ENCODE results near the gene KRTAP5-8.
"Not testable (repeated sequence)": the region's sequence is repeated elsewhere in the genome, so short reads cannot be mapped to it uniquely, and the experiment has no call there.

KRTAP5-8 gene, protein sequence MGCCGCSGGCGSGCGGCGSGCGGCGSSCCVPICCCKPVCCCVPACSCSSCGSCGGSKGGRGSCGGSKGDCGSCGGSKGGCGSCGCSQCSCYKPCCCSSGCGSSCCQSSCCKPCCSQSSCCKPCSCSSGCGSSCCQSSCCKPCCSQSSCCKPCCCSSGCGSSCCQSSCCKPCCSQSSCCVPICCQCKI
- 0 to 0.55 (median 0) reads per million in 17 experiments for total RNA-seq

DNA sequence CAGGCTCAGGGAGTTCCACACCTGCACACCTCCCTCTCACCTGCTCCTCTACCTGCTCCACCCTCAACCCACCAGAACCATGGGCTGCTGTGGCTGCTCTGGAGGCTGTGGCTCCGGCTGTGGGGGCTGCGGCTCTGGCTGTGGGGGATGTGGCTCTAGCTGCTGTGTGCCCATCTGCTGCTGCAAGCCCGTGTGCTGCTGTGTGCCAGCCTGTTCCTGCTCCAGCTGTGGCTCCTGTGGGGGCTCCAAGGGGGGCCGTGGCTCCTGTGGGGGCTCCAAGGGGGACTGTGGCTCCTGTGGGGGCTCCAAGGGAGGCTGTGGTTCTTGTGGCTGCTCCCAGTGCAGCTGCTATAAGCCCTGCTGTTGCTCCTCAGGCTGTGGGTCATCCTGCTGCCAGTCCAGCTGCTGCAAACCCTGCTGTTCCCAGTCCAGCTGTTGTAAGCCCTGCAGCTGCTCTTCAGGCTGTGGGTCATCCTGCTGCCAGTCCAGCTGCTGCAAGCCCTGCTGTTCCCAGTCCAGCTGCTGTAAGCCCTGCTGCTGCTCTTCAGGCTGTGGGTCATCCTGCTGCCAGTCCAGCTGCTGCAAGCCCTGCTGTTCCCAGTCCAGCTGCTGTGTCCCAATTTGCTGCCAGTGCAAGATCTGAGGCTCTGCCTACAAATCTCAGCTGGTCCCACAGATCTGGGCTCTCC lies at the start of gene KRTAP5-8:
TSS of gene KRTAP5-8 (plus strand) at position 49 of the 689 bp plus-strand sequence. CDS start at position 80, 31 bp downstream.
- not testable (repeated sequence) for DNase-seq

DNA sequence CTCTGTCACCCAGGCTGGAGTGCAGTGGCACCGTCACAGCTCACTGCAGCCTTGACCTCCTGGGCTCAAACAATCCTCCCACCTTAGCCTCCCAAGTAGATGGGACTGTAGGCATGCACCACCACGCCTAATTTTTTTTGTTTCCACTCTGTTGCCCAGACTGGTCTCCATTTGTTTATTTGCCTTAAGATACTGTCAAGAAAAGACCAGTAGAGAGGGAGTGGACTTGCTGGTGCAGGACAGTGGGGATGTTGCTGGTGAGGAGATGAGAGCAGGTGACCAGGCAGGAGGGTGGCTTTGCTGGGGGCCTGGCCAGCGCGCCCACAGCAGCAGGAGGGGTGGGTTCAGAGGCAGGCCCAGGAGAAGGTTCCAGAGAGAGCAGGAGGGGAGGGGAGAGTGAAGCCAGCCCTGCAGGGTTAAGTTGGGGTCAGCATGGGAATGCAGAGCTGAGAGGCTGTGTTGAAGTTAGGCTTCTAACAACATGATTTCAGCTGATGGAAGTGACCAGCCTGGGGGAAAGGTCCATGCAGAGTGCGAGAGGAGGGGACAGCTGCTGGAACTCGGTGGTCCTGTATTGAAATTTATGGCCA lies 49.0 kb upstream of the KRTAP5-8 start:
- no peak for DNase-seq

DNA sequence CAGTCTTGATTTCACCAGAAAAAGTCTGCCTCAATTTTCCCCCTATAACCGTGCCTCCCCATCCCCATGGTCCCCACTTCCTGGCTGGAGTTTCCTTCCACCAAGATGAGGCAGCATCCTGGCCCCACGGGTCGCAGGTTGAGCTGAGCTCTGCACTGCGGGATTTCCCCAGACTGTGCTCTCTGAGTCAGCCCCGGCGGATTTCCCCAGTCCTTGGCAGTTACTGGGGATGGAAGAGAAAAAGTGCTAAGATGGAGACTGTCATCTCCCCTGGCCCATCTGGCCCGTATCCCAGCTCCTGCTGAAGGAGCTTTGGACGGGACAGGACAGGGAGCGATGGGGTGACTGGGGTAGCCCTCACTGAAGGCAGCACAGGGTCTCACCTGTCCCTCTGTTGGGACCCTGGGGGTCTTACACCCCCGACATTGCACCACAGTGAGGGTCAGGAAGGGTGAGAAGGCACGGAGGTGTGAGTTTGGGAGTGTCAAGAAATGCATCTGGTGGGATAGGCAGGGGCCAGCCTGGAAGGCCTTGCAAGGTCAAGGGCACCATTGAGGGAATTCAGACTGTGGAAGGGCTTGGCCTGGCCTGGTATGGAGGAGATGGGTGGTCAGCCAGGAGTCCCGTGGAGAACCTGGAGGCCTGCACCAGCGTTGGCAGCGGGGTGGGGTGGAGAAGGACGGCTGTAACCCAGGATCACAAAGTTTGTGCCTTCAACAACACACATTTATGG lies 48.3 kb upstream of the KRTAP5-8 start:
- no peak for DNase-seq

DNA sequence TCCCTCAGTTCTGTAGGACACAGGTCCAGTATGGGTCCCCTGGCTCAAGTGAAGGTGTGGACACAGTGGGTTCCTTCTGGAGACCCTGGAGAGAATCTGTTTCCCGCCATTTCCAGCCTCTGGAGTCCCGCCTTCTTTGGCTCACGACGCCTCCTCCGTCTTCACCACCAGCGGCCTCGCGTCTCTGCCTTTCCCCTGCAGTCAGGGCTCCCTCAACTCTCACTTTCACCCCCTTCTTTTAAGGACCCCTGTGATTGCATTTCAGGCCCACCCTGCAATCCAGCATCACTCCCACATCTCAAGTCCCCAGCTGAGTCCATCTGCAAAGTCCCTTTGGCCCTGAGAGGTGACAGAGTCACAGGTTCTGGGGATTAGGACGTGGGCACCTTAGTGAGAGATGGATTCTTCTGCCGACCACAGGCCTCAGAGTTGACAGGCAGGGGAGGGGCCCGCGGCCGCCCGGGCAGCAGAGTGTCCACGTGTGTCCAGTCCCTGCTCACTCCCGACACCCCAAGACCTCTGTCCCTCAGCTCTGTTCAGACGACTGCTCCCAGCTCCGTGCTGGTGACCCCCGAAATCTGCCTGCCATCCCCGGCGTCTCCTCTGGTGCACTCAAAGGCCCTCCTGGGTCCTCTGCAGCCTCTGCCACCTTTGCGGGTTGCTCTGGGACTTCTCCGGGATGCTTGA lies 47.6 kb upstream of the KRTAP5-8 start:
- DNase-seq = no peak

DNA sequence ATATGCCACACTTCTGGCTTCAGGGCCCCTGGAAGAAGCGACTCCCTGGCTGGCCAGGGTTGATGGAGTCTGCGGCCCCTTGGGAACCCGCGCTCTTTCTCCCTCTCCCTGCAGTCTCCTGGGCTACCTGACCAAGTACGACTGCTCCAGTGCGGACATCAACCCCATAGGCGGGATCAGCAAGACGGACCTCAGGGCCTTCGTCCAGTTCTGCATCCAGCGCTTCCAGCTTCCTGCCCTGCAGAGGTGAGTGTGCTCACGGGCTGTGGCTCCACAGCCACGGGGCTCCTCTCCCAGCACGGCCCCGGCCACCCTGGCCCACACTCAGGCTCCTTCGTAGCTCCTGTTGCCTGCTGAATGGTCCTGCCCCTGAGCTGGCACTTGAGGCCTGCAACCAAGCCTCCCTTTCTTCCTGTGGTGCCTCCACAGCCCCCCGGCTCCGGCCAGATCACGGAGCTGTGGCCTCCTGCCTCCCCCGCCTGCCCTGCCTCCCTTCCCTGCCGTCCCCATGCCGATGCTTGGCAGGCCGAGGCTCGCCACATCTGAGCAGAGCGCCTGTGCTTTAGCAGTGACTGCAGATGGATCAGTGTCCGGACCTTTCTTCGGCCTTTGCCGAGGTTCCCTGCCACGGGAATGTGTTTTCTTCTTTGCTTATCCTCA lies 47.0 kb upstream of the KRTAP5-8 start:
- DNase-seq = no peak

DNA sequence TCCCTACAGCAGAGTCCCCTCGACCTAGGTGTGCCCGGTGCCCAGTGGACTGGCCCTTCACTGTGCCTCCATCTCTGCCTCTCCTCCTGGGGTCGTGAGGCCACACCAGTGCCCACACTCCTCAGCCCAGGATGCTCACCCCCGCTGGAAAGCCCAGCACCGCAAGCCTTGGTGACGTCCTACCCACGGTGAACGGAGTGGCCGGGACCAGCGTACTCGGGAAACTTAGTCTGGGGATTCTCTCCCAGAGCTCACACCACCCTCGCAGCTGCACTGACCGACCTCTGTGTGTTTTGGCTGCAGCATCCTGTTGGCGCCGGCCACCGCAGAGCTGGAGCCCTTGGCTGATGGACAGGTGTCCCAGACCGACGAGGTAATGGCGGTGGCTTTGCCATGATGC lies 46.3 kb upstream of the KRTAP5-8 start:
- DNase-seq = no peak

DNA sequence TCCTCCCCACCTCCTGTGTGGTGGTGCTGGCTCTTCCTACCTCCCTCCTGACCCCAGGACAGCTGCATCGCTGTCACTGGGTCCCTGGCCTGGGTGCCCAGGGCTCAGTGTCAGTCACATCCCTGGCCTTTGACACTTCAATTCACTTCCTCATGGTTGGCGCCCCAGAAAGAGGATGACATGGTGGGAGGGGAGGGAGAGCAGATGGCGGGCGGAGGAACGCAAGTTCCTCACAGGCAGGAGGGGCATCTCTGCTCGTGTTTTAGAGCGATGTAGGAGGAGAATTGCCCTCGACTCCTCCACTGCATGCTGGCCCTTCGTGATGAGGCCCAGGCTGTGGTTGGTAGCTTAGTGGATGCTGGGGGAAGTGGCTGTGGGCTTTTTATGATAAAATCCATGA lies 45.9 kb upstream of the KRTAP5-8 start:
- peak in 2 of 4 experiments; percentile 4 to 11 for DNase-seq

DNA sequence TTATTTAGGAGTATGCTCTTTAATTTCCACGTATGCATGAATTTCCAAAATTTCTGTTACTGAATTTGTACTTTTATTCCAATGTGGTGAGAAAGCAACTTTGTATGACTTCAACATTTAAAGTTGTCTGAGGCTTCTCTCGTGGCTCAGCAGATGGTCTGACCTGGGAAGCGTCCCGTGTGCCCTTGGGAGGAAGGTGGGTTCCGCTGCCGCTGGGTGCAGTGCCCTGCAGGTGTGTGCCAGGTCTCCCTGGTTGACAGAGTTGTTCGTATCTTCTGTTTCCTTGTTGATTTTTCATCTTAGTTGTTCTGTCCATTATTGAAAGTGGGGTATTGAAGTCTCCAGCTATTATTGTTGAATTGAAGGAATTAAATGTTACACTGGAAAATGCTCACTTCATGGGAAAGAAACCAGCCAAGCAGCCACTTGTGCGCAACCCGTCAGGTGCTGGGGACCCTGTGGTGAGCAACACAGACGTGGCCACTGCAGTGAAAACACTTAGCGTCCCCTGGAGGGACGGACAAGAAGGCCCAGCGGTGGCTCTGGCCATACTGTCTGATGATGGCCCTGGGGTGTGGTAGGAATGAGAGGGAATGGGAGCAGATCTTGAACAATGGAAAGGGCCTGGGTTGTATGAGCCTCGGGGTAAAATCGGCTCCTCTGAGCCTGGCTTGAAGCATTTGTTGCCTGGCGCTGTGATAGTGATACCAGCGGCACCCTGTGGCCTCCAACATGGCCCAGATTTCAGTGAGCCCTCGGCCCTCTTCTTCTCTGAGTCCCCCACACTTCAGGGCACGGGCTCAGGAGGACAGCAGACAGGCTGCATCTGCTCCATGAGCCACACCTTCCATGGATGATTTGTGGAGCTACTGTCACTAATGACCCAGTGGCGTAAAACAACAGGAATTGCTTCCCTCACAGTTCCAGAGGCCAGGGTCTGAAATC lies 42.3 kb upstream of the KRTAP5-8 start:
- no peak for DNase-seq

DNA sequence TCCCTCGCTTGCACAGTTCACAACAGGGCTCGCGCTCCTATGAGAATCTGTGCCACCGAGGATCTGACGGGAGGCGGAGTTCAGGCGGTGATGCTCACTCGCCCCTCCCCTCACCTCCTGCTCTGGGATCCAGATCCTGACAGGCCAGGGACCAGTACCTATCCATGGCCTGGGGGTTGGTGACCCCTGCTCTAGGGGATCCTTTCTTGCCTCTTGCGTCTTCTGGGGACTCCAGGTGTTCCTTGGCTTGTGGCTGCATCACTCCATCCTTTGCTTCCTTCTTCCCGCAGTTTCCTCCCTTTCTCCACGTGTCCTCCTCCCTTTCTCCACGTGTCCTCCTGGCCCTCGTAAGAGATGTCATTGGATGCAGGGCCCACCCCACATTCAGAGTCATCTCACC lies 41.4 kb upstream of the KRTAP5-8 start:
- DNase-seq = no peak

DNA sequence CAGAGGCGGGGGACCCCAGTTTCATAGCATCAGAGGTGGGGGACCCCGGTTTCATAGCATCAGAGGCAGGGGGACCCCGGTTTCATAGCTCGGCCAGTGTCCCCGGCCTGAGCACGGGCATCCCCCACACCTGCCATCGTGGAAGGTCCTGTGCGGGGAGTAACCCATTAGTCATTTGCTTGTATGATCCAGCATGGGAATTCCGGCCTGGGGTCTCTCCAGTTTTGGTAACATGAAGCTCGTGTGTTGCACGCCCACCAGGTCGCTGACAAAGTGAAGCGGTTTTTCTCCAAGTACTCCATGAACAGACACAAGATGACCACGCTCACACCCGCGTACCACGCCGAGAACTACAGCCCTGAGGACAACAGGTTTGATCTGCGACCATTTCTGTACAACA lies 39.7 kb upstream of the KRTAP5-8 start:
- DNase-seq = no peak

DNA sequence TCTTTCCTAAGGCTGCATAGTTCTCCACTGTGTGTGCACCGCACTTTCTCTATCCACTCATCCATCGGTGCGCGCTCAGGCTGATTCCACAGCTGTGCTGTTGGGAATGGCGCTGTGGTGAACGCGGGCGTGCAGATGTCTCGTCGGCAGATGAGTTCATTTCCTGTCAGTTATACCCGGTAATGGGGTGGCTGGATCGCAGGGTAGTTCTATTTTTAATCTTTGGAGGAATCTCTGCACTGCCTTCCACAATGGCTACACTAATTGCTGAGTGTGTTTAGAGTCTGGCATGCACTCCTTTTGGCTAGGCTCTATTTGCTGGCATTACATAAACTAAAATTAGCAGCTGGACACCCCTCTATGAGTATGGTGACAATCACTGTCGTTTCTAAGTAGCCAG lies 38.7 kb upstream of the KRTAP5-8 start:
- peak; percentile 5 to 39 (median 11) for DNase-seq

DNA sequence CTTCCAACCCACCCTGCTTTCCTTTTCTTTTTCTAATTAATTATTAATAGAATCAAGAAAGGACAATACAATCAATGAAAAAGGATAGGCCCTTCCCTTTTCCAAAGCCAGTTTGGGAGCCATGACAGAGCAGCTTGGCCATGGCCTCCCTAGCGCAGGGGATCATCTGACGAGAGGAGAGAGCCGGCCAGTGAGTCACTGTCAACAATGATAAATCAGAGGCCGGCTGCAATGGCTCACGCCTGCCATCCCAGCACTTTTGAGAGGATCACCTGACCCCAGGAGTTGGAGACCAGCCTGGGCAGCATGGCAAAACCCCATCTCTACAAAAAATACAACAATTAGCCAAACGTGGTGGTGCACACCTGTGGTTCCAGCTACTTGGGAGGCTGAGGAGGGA lies 38.3 kb upstream of the KRTAP5-8 start:
- no peak for DNase-seq

DNA sequence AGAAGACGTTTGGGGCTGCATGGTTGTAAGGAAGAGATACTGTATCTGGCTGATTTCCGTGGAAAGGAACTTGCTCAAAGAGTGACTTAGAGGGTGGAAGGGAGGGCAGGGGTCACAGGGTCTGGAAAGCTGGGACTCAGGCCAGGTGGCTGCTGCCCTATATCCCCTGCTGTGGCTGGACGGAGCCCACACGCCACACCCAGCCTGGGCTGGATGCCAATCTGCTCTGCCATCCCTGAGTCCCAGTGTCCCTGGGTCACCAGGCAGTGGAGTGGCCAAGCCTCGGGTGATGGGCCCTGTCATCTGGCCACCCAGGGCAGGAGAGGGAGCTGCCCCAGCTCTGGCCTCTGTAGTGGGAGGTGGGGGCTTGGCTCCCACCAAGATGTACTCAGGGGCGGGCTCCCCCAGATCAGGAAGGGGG lies 37.2 kb upstream of the KRTAP5-8 start:
- DNase-seq = no peak

DNA sequence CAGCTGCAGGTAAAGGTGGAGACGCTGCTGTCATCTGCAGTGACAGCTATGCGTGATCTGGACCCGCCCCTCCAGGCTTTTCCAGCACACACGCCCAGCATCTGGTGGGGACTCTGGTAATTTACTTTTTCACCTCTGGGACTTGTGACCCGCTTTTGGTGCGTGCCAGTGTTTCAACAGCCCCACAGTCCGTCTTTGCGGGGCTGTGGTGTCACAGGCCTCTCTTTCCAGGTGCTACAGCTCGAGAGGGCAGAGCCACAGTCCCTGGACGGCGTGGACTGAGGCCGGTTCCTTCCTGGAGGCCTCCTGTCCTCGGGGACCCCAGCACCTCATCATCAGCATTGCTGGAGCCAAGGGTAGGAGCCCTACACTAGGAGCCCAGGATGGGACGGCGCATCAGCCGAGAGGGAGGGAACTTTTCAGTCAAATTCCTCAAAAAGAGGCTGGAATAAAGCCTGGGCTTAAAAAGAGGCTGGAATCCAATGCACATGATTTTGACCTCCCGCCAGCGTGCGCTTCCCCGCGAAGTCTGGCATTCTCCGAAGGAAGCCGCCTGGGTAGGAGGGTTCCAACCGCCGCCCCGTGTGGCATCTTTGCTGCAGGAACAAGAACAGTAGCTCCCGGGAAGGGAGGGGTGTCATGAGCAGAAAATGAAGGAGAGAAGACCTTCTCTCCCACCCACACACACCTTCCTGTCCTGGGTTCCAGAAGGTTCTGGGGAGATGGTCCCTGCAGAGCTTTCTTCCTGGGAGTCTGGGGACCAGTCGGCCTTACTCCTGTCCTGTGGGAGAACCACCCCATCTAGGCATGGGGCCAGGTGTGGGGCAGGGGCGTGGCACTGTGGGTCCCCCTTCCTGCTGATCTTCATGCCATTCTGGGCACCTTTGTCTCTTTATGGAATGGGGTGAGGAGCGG lies 36.5 kb upstream of the KRTAP5-8 start:
- DNase-seq = no peak

DNA sequence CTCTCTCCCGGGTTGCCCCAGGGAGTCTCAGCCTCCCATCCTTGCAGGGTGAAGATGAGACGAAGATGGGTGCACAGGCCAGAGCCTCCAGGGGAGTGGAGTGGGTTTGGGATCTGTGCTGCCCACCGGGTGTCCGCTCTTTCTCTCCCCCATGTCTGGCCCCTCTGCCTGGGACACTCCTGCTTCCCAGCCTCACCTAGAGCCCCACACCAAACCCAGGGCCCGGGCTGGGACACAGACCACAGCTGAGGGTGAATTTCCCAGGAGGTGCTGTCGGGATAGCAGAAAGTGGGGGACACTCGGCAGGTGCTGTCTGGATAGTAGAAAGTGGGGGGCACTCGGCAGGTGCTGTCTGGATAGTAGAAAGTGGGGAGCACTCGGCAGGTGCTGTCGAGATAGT lies 35.8 kb upstream of the KRTAP5-8 start:
- no peak for DNase-seq

DNA sequence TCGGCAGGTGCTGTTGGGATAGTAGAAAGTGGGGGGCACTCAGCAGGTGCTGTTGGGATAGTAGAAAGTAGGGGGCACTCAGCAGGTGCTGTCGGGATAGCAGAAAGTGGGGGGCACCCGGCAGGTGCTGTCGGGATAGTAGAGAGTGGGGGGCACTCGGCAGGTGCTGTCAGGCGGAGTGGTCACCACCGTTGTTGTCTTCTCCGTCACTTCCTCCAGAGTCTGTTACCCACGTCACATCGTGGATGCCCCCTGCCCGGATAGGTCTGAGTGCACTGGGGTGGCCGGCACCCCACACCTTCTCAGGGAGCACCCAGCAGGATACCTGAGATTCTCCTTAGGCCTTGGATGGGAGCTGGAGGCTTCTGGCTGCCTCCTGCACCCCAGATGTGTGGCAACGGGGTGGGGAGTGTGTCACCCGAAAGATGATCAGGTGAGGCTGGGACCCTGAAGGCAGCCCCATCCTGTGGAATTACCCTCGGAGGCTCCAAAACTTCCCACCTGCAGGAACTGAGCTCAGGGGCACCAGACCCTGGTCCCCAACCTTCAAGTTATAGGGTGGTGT lies 34.9 kb upstream of the KRTAP5-8 start:
- DNase-seq = no peak

DNA sequence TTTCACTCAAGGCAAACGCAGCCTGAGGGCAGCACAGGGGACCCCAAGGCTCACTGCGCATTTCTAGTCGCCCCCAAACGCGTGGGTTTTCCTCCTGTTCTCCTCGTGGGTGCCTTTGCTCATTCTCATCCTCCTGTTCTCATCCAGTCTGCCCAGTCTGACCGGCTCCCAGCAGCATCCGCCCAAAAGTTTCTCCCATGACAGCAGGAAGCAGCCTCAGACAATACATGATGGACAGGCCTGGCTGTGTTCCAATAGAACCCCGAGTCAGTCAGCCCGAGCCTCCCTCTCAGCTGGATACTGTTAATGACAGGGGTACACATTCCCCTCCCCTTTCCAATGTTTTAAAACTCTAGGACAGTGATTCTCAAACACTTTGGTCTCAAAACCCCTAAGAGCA lies 33.3 kb upstream of the KRTAP5-8 start:
- no peak for DNase-seq

DNA sequence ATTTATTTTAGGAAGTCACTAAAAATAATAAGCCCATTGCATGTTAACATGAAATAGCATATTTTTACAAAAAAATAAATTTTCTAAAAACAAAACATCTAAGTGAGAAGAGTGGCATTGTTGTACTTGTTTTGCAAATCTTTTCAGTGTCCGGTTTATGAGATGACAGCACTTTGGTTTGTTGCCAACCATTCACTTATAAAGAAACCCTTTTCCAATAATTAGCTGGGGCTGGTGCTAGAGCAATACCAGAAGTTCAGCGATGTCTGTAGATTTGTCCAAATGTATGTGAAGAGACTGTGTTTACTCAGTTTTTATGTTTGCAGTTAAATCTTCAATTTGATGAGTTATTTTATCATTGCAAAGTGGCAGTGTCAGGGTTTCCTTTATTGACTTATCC lies 32.8 kb upstream of the KRTAP5-8 start:
- no peak for DNase-seq

DNA sequence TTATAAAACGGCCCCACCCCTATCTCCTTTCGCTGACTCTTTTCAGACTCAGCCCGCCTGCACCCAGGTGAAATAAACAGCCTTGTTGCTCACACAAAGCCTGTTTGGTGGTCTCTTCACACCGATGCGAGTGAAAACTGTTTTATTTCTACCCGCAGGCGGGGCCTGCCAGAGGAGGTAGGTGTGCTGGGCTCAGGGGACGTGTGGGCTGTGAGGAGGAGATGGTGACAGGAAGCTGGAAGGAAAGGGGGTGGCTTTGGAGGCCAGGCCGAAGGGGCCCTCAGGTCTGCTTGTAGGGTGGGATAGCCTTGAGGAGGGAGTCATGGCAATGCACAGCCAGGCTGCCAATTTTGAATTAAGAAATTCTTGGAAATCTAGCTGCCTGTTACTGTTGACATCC lies 32.0 kb upstream of the KRTAP5-8 start:
- no peak for DNase-seq

DNA sequence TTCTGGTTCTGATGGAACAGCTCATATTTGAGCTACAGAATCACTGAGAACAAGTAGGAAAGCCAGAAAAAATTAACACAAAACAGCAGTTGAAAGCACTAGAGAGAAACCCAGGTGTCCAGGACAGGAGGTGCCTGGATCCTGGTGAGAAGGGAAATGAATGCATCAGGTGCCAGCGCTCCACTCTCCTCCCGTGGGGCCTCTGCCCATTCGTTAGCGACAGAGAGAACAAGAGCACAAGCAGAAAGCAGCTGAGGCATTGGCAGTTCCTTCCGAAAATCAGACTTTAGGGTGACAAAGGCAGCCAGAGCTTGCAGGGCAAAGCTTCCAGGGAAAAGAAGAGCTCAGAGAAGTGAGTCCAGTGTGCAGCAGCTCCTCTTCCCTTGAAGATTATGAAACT lies 30.7 kb upstream of the KRTAP5-8 start:
- no peak for DNase-seq
